Right renal pelvis (tissue), 4 donors: ENCODE data around the gene YPEL4. TPM values are rescaled to one million over a fixed set of nuclear protein-coding genes. Genes with fewer than 3 reads are reported as not detected.

Source experiments
- DNase-seq, 4 donors: peaks; one replicate each; pipeline ENCODE4 v3.0.0-alpha.2; 2013; ENCODE audit warnings: low read depth in 4 of 4, low spot score in 3 of 4, missing footprints in 1 of 4
- polyA plus RNA-seq, 4 donors: library from polyadenylated mRNA; unstranded; fragments of 120-200 nt; gene quantifications; one replicate each; pipeline ENCODE4 v1.2.1, GENCODE V29; 2013; ENCODE audit not compliant: insufficient read length in 4 of 4

The YPEL4 gene
- polyA plus RNA-seq, 4 donors: 1.5 to 2.5 (median 1.8) TPM

GRCh38 chr11:57635246-57635645, 14.5 kb downstream of the YPEL4 start:
- DNase-seq: no peak

- no peak for DNase-seq
Measured at GRCh38 chr11:57634311-57634710, 15.4 kb downstream of the YPEL4 start.

- no peak for DNase-seq
Measured at GRCh38 chr11:57633394-57634070, 16.2 kb downstream of the YPEL4 start.

GRCh38 chr11:57632116-57632515, 17.6 kb downstream of the YPEL4 start:
- DNase-seq: no peak

GRCh38 chr11:57630171-57630570, 19.5 kb downstream of the YPEL4 start:
- no peak for DNase-seq

- no peak for DNase-seq
Measured at GRCh38 chr11:57626895-57627294, 22.8 kb downstream of the YPEL4 start.

- no peak for DNase-seq
Measured at GRCh38 chr11:57624864-57625263, 24.8 kb downstream of the YPEL4 start.

GRCh38 chr11:57622263-57622662, 27.4 kb downstream of the YPEL4 start:
- DNase-seq: no peak

GRCh38 chr11:57620467-57620866, 29.2 kb downstream of the YPEL4 start:
- no peak for DNase-seq

- no peak for DNase-seq
Measured at GRCh38 chr11:57619331-57619730, 30.4 kb downstream of the YPEL4 start.

GRCh38 chr11:57618438-57618837, 31.3 kb downstream of the YPEL4 start:
- no peak for DNase-seq

- DNase-seq: no peak
Measured at GRCh38 chr11:57616595-57616994, 33.1 kb downstream of the YPEL4 start.

GRCh38 chr11:57615308-57615707, 34.4 kb downstream of the YPEL4 start:
- DNase-seq: no peak

GRCh38 chr11:57614234-57614772, 35.4 kb downstream of the YPEL4 start:
- DNase-seq: no peak

GRCh38 chr11:57610170-57610569, 39.5 kb downstream of the YPEL4 start:
- DNase-seq: no peak

GRCh38 chr11:57605028-57605420, 44.7 kb downstream of the YPEL4 start:
- no peak for DNase-seq

- no peak for DNase-seq
Measured at GRCh38 chr11:57604296-57605027, 45.2 kb downstream of the YPEL4 start.

- DNase-seq: no peak
Measured at GRCh38 chr11:57601297-57601696, 48.4 kb downstream of the YPEL4 start.

GRCh38 chr11:57599381-57599780, 50.3 kb downstream of the YPEL4 start:
- no peak for DNase-seq

- DNase-seq: no peak
Measured at GRCh38 chr11:57598831-57599155, 50.9 kb downstream of the YPEL4 start.

GRCh38 chr11:57597916-57598830, 51.5 kb downstream of the YPEL4 start:
- peak; percentile 49 to 73 (median 70) for DNase-seq
